ENCODE measurements around the gene FRAS1.

DNA sequence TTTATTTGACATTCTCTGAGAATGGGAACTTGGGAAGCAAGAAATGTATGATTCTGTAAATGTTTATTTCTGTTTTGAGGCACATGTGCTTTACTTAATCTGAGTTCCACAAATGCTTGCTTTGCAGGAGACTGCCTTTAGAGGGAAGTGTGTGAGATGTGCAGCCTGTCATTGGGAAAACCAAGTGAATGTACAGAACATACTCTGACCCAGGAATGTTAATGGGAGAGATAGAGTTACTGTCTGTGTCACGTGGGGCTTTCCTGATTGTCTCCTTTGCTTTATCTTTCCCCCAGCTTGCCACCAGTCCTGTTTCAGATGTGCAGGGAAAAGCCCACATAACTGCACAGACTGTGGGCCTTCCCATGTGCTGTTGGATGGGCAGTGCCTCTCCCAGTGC lies 275.9 kb downstream of the FRAS1 start:
- TF ChIP-seq POLR2A (IDR thresholded peaks at IDR 0.05) (no peak), POLR2AphosphoS5 (IDR thresholded peaks at IDR 0.05; ENCODE audit: insufficient read depth in 1 of 2, low read depth in 1 of 2) (no peak)
- TF ChIP-seq, protein P1, sequence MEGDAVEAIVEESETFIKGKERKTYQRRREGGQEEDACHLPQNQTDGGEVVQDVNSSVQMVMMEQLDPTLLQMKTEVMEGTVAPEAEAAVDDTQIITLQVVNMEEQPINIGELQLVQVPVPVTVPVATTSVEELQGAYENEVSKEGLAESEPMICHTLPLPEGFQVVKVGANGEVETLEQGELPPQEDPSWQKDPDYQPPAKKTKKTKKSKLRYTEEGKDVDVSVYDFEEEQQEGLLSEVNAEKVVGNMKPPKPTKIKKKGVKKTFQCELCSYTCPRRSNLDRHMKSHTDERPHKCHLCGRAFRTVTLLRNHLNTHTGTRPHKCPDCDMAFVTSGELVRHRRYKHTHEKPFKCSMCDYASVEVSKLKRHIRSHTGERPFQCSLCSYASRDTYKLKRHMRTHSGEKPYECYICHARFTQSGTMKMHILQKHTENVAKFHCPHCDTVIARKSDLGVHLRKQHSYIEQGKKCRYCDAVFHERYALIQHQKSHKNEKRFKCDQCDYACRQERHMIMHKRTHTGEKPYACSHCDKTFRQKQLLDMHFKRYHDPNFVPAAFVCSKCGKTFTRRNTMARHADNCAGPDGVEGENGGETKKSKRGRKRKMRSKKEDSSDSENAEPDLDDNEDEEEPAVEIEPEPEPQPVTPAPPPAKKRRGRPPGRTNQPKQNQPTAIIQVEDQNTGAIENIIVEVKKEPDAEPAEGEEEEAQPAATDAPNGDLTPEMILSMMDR (IDR thresholded peaks at IDR 0.05): no peak

Measured in vagina (tissue), 2 donors.